HG02759 (cell line): Measurements from ENCODE around the gene CLK2.
A peak's percentile ranks its signal among the peaks of the same experiment; 100 is the strongest.
"Not testable (repeated sequence)": the region's sequence is repeated elsewhere in the genome, so short reads cannot be mapped to it uniquely, and the experiment has no call there.

Experiments used
- ATAC-seq: cut with Tn5 transposase; IDR thresholded peaks from one replicate; pipeline ENCODE4 v1.9.1; 2021; ENCODE audit warnings: mild to moderate bottlenecking, moderate library complexity; ENCODE audit not compliant: unreplicated experiment

The CLK2 gene

DNA sequence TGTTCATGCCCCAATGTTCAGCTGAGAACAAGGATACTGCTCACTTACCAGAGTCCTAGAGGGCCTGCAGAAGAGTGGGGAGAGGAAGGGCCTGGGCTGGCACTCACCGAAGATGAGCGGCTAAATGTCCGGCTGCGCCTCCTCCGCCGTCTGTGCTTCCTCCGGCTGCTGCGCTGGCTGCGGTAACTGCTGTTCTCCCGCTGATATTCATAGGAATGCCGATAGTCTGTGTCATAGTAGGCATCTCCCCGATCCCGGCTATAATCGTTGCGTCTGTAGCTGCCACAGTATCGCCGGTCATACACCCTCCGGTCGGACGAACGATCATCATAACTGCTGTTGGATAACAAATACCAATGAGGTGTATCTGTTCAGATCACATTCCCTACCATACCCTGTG, 3.9 kb downstream of the CLK2 start:
- ATAC-seq, result no peak

DNA sequence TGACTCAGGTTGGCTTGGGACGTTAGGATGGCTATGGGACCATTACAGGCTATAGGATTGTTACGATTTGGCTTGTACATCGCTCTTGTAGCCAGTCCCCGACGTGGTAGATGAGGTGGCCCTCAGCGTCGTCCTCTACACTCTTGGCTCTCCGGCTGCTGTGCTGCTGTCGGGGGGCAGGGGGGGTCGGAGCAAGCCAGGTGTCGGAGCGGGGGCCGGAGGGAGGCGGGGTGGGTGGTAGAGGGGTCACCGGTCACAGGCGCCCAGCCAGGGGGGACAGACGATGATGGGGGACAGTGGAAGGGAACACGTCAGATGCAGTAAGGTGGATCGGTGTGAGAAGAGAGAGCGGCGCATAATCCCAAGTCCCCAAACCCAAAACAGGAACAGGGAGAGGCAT, 4.7 kb downstream of the CLK2 start:
- ATAC-seq, result no peak

DNA sequence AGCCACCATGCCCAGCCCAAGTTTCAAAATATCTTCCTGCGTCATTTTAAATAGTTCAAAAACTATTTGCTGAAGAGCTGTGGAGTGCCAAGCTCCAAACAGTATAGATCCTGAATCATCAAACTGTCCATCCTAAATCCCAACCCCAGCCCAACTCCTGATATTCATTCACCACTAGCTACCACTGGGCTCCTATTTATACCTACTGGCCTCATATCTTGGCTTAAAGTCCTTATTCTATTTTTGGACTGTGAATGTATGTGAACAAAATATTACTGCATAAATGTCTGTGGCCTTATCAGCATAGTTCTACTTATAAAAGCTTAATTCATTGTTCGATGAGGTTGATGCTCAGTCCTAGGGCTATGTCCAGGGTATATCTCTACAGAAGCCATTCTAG, 5.9 kb downstream of the CLK2 start:
- no peak for ATAC-seq

DNA sequence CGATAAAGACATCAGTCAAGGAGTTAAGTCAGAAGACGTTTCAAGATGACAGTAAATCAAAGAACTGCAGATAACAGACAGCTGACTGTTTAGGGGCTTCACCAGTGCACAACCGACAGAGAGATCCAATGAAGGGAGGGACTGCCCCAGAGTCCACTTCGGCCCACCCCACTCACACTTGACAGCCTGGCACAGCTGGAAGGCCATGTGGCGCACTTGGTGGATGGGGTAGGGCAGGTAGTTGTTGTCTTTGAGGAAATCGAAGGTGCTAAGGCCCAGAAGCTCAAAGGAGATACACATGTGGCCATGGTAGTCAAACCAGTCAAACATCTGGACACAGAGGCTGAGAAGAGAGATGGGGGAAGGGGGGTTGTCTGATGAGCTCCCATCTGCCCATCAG, 6.8 kb downstream of the CLK2 start:
- no peak for ATAC-seq

DNA sequence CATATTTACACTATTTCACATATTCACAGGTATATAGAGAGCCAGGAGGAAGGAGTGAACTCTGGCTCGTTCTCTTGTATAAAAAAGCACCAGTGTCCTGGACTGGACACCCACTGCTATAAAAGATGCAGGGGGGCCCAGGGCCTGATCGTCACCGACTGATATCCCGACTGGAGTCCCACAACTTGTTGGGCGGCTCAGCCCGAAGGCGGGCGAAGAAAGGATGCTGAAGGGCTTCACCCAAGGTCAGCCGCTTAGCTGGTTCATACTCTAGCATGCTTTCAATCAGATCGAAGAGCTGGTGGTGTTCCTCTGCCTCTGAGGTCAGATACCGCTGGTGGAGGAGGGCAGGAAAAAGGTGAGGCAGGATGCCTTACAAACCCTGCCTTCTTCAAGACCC, 10.2 kb downstream of the CLK2 start:
- no peak for ATAC-seq

DNA sequence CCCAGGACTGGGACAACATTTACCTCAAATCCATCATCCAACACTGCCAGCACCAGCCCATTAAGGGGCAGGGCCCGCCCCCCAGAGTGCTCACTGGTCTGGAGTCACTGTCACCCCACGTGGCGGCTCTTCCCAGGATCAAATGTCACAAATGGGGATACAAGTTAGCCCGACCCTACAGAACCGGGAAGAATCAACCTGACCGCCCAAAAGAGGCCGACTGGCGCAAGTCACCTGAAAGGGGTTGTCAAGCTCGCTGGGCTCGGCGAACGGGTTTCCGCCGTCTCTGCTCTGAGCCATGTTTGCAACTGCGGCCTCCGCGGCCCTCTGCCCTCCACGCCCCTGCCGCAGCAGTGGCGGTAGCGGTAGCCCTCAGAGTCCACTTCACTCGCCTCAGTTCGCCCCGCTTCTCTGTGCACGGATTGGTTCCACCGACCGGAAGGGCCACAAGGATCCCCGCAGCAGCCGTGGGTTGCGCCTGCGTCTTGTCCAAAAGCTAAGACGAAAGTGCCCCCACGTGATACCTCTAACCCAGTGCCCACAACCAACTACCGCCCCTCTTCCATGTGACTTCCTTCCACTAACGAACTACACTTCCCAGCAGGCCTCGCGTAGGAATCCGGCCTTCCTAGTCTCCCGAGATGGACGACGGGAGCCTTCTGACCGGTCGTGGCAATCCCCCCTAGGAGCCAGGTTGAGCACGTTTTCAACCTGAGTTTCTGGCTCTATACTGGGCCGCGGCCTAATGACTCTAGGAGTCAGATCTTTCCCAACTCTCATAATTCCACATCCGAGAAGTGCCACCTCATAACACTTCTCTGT, 11.2 kb downstream of the CLK2 start, which contains the start of gene SCAMP3:
SCAMP3 (minus strand) TSS at position 509 of the 822 bp plus-strand sequence; CDS start at position 300, 209 bp downstream.
- peak; percentile 91 for ATAC-seq

DNA sequence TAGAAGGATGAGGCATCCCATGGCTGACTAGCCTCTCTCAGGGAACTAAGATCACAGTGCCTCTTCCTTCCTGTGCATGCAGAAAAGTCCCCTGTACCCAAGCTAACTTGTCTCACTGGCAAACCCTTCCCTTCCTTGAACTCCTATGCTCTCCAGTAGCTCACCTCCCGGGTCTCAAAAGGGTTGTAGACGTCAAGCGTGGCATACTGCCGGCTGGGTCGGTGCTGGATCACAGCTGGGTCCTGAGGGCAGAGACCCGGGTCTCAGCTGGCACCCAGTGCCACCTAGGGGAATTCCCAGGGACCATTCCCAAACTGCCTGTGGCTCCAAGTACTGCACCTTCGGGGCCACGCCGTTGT, 11.8 kb downstream of the CLK2 start:
- peak; percentile 5 for ATAC-seq

DNA sequence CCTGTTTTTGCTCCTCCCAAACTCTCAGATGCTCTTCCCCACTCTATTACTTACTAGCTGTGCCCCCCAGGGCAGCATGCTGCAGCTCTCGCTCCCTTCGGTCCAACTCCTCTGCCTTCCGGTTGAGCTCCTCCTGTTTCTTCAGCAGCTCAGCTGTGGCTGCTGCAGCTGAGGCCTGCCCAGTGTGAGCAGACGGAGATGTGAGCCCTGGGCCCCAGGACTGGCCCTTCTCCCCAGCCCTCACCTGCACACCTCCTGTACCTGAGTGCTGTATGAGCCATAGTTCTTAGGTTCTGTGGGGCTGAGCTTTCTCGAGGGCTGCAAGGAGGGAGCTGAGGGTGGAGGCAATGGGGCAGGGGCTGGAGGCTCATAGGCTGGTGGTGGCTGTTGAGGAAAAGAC, 13.0 kb downstream of the CLK2 start:
- no peak for ATAC-seq

DNA sequence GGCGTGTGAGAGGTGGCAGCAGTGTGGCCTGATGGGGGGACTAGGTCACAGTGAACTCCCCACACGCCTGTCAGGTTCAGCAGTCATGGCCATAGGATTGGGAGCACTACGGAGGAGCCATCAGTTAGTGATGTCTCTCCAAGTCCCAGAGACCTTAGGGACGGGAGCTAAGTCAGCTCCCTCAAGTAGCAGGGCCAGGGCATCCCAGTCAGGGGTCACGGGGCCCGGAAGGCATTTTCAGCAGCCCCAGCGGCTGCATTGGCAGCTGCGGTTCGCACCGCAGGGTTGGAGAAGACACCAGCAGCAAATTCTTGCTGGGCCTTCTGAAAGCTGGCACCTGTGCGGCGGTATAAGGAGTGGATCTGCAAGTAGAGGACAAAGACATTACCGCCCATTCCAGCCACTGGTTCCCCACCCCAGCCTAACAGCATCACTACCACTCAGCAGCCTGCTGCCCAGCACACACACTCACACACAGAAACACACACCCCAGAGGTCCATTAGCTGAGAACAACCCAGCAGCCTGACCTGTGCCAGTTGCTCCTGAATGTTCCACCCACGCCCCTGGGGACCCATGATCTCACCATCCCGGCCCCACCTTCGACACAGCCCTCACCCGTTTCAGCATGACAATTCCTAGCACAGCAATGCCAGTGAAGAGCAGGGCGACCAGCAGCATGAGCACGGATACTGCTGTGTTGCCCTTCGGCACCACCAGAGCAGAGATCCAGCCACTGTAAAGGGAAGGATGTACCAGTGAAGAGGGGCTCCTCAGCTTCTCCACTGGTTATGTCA, 17.0 kb downstream of the CLK2 start:
- ATAC-seq, result no peak

DNA sequence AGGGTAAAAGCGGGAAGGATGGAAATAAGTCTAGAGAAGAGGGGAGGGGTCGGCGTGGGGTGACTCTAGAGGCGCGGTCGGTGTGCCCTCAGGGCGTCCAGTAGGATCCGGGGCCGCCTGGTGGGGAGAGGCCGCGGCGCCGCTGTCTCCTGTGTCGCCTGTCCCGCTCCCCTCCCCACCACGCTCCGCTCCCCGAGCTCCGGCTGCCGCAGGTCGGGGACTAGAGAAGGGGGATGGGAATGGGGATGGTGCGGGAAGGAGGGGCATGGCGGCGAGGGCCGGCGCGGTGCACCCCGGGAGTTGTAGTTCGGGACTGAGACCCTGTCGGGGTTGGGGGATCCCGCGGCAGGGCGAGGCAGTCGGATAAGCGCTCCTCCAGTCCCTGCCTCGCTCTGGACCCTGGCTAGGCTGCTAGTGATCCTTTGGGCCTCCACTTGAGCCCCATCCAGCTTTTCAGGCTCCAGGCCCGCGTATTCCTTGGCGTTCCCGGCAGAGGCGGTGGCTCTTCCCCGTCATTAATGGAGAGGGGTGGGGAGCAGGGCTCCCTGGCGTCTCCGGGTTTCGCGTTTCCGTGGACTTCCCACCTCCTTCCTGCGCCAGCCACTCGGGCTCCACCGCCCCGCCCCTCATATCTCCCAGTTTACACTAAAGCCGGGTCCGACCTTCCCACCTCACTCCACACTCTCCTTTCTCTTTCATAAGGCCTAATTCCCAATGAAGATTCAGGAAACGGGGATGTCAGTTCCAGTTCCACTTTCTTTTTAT, 17.9 kb downstream of the CLK2 start, which contains the start of gene ENTREP3:
ENTREP3 (minus strand) TSS at position 241 of the 765 bp plus-strand sequence. CDS start 606 bp downstream, outside the sequence.
- ATAC-seq, result peak; percentile 67

DNA sequence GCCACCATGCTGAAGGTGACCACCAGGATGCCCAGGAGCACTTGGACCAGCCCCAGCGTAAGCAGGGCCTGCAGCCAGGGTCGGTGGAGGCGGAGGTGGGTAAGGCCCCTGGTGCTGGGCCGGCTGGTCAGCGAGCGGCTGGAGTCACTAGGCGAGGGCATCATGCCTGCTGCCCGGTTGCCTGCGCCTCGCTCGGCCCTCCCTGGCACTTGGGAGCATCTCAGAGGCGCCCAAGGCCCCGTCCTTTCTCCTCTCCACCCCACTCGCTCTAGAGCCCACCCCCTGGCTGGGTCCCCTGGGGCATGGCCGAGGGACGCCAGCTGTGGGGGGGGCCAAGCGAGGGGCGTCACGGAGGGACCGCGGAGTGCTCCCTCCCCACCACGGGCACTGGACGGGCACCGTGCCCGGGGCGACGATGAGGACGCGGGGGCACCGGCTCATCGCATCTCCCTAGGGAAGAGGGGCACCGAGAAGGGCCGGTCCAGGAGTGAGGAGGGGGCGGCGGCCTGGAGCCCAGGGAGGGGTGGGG, 18.5 kb downstream of the CLK2 start:
- no peak for ATAC-seq

DNA sequence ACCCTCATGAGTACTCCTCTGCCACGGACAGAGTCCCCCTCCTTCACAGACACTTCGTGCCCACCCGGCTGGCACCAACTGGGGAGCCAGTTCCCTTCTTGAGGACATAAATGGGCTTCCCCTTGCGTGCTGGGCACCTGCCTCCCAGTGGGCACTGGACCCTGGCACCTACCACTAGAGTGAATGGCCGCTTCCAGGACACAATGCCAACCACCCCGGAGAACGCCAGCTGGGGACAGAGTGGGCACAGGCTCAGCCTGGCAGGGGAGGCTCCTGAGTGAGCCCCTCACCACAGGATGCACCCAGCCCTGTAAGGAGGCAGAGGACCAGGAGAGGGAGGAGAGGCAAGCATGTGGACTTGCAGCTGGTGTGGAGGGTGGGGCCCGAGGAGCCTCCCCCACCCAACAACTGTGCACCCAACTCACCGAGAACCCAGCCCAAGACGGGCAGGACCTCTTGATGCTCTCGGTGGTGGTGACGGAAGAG, 19.0 kb downstream of the CLK2 start:
- ATAC-seq, result no peak

DNA sequence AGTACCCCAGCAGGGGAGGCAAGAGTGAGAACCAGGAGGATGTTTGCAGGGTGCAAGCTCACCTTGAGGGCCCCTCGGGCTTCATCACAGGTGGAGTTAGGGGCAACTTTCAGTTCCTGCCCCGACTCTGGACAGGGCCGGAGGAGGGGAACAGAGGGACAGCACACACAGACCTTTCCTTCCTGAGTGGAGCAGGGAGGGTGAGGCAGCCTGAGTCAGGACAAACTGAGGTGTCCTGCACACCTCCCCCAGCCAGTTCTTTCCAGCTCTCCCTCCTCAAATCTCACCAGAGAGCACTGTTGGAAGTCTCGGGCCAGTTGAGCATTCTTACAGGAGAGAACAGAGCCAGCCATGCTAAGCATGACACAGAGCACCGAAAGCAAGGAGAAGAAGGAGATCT, 19.5 kb downstream of the CLK2 start:
- no peak for ATAC-seq

DNA sequence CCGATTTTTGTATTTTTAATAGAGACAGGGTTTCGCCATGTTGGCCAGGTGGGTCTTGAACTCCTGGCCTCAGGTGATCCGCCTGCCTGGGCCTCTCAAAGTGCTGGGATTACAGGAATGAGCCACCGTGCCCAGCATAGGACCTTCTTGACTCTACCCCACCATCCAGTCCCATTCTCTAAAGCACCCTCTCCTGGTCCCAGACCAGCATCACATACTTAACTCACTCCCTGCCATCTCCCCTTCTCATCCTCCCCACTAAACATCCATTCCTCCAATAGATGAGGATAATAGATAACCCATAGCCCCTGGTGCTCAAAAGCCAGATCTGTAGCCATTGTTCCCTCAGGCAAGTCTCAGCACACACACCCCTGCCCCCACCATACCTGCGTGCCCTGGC, 20.1 kb downstream of the CLK2 start:
- no peak for ATAC-seq

DNA sequence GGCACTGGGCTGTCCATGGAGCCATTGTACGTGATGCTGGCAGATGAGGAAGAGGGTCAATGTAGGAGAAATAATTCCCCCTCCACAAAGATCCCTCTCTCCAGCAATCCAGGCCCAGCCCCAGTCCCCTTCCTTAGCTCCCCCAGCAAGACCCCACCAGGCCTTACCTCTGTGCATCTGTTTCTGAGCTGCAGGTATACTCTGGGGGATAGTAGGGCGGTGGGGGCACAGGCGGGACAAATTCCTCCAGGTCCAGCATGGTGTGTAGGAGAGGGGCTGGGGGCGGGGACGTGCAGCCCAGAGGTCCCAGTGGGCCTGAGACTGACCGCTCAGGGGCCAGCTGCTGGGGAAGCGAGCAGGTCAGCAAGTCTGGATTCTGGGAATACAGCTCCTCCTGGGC, 21.7 kb downstream of the CLK2 start:
- no peak for ATAC-seq

DNA sequence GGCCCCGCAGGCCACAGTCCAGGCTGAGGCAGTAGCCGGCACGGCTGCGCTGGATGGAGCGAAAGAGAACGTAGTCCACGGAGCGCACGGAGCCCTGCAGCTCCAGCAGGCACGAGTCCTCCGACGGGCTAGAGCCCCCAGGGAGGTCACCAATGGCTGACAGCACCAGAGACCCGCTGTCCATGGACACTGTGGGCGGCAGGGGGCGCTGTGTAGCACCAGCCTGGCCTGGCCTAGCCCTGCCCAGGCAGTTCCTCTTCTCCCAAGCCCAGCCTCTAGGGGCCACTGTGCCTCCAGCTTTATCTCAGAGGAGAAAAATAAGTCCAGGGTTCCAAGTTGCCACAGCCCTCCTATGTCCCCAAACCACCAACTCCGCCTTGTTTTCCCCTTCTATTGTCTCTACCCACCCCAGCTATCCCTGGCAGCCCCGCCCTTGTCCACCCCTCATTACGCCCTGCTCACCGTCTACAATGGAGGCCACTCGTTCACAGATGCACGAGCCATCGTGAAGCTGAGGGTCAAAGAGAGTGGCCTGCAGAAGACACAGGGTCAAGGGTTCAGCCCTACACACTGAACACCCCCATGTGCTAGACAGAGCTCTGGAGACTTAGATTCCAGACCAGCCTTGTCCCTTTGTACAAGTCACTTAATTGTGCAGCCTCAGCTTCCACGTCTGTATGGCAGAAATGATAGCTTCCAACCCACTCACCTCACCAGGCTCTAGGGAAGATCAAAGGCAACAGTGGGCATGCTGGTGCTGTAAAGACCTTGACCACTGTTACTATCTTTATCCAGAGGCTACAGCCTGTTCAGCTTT, 22.5 kb downstream of the CLK2 start:
- ATAC-seq, result peak; percentile 88

DNA sequence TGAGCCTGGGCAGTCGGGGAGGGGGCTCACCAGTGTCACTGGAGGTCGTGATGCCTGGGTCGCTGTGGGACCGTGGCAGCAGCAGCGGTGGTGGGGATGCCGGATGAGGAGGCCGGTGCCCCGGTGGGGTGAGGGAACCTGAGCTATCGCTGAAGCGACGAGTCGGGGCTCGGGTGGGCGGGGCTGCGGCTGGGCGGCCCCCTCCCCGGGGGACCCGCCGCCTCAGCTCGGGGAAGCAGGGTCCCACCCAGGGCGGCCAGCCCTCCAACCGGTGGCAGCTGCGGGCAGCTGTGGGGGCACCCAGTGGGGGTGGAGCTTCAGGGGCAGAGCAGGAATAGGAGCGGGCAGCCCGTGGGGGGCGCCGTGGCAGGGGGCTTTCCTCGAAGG, 23.1 kb downstream of the CLK2 start:
- ATAC-seq, result peak; percentile 26

DNA sequence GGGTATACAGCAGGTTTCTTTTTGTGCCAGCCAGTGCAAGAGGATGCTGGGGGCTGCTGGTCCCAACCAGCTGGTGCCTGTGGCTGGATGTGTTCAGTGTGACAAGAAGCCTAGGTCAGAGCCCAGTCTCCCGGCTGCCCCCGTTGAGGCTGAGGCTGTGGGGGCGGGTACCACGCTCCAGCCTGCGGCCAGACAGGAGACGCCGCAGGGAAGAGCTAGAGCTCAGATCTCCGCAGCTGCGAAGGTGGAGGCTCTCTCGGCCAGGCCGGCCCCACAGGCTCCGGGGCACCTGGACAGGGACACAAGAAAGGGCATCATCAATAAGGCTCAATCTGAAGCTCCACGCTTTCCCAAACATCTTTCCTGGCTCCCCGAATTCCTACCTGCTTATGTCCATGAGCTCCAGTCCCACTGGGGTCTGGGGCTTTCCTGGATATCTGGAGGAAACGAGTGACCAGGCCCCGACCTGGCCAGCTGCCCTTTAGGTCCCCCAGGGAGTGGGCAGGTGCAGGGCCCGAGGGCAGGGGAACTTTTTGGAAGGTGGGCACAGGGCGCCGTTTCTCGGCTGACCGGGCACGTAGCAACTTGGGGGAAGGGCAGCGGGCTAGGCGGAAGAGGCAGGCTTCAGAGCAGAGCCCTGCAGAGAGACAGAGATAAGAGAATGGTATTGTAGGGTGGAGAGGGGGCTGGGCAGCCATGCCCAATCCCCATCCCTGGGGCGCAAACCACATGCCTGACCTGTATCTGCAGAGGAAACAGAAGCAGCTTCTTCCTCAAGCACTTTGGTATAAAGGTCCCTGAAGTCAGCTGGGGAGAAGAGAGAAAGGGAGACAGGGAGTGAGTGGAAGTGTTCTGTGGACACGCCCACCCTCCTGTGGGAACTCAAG, 25.4 kb downstream of the CLK2 start:
- no peak for ATAC-seq

DNA sequence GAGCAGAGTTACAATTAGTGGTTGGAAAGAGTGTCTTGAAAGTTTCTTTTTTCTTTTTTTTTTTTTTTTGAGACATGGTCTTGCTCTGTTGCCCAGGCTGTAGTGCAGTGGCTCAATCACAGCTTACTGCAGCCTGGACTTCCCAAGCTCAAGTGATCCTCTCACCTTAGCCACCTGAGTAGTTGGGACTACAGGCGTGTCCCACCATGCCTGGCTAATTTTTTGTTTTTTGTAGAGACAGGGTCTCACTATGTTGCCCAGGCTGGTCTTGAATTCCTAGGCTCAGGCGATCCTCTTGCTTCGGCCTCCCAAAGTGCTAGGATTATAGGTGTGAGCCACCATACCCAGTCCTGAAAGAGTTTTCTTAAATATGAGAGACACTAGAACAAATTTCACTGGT, 26.5 kb downstream of the CLK2 start:
- not testable (repeated sequence) for ATAC-seq
